Colonic mucosa (tissue), 4 donors: ENCODE data around the gene SURF4. TPM values are rescaled to one million over a fixed set of nuclear protein-coding genes. Genes with fewer than 3 reads are reported as not detected.

ENCODE experiments used
- DNase-seq: peaks from one replicate; pipeline ENCODE4 v3.0.0-alpha.2; 2020
- H3K27ac ChIP-seq: fragments of 200-600 bp; one replicate; pipeline ENCODE4 v1.8.0; 2021
- H3K27me3 ChIP-seq: fragments of 200-600 bp; one replicate; pipeline ENCODE4 v1.8.0; 2021
- H3K36me3 ChIP-seq: fragments of 200-600 bp; one replicate; pipeline ENCODE4 v1.8.0; 2021
- H3K4me1 ChIP-seq: fragments of 200-600 bp; one replicate; pipeline ENCODE4 v1.8.0; 2021; ENCODE audit warnings: mild to moderate bottlenecking
- H3K4me3 ChIP-seq: fragments of 200-600 bp; one replicate; pipeline ENCODE4 v1.8.0; 2021
- H3K9ac ChIP-seq, 2 donors: one replicate each; pipeline ENCODE4 v1.7.0; 2013; ENCODE audit warnings: control low read depth in 2 of 2, low read depth in 2 of 2, low read length in 2 of 2
- H3K9me3 ChIP-seq: fragments of 200-600 bp; one replicate; pipeline ENCODE4 v1.8.0; 2021
- CTCF ChIP-seq: fragments of 200-600 bp; IDR thresholded peaks from one replicate; pipeline ENCODE4 v1.8.0; 2022; ENCODE audit warnings: antibody characterized with exemption, mild to moderate bottlenecking
- intact Hi-C: fragments of 100-400 bp; cut with DNase I; formaldehyde crosslinking; loops from one replicate; pipeline ENCODE4 v1.14.1; 2022
- total RNA-seq, 2 donors: library from RNA; stranded (reverse); fragmentation: NEBNext Ultra II Directional in 1 of 2; extraction: Animal tissue kit (Norgen Biotek cat#: 25700) in 1 of 2; gene quantifications; one replicate each; pipeline ENCODE4 v1.2.1, GENCODE V29; 2021
- donor health status: healthy.
- donor health status: DM: no; HTN: no; CAD: no.
- donor health status: DM: no; HTN: no; CAD: no.

The SURF4 gene
- total RNA-seq, 2 donors from 2014 or later: 176 to 267 TPM

DNA sequence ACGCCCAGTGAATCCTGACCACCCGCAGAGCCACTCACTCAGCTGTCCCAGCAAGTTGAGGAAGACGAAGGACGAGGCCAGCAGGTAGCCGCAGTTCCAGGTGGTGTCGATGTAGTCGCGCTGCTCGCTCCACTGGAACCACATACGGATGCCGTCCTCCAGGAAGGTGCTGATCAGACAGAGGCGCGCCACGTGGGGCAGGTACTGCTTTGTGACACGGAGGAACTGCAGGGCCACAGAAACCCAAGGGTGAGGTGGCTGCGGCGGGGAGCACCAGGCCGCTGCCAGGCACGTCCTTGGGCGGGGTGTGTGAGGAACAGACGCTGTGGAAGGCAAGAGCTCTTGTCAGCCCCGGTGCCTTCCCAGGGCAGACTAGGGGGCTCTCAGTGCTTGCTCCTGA lies 8.6 kb downstream of the SURF4 start:
- Histone ChIP-seq H3K27me3 (no peaks in the 10 kb centered on the region), H3K4me1 (peaks cover 29% of the 10 kb centered on the region), H3K27ac (no peak overlapping the region), H3K36me3 (peaks cover 20% of the 10 kb centered on the region), H3K9ac (peak overlapping the region in 1 of 2 donors; percentile 41), H3K4me3 (no peak overlapping the region), H3K9me3 (no peaks in the 10 kb centered on the region)
- TF ChIP-seq CTCF: no peak
- intact Hi-C loops: no loop called here
- no peak for DNase-seq

DNA sequence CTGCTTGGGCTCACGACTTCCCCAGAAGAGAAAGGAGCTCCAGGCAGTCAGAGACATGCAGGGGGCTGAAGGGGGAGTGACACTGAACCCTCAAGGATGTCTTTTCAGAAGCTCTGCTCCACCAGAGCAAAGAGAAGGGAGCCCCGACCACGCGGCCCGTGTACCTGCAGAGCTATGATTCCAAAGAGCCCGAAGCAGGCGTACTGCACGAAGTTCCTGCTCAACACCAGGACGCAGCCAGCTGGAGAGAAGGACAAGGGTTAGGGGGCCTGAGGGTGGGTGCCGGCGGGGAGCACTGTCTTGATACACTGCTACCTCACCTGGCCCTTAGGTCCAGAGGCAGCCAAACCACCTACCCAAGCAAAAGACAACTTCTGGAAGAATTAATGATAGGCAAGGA lies 9.4 kb downstream of the SURF4 start:
- no peak overlapping the region for H3K4me3 ChIP-seq
- H3K9me3 ChIP-seq: no peaks in the 10 kb centered on the region
- intact Hi-C loops: no loop called here
- no peak overlapping the region for H3K9ac ChIP-seq
- no peak for TF ChIP-seq CTCF
- no peak for DNase-seq
- H3K36me3 ChIP-seq: peaks cover 23% of the 10 kb centered on the region
- H3K4me1 ChIP-seq: peaks cover 26% of the 10 kb centered on the region
- H3K27me3 ChIP-seq: no peaks in the 10 kb centered on the region
- no peak overlapping the region for H3K27ac ChIP-seq

- DNase-seq: no peak
- TF ChIP-seq CTCF: no peak
- Histone ChIP-seq H3K27ac (no peak overlapping the region), H3K4me3 (no peak overlapping the region), H3K9me3 (no peaks in the 10 kb centered on the region), H3K27me3 (no peaks in the 10 kb centered on the region), H3K4me1 (peaks cover 3% of the 10 kb centered on the region), H3K9ac (no peak overlapping the region), H3K36me3 (peaks cover 23% of the 10 kb centered on the region)
- intact Hi-C loops: no loop called here
Observed at GRCh38 chr9:133362359-133363044, 13.4 kb downstream of the SURF4 start.

DNA sequence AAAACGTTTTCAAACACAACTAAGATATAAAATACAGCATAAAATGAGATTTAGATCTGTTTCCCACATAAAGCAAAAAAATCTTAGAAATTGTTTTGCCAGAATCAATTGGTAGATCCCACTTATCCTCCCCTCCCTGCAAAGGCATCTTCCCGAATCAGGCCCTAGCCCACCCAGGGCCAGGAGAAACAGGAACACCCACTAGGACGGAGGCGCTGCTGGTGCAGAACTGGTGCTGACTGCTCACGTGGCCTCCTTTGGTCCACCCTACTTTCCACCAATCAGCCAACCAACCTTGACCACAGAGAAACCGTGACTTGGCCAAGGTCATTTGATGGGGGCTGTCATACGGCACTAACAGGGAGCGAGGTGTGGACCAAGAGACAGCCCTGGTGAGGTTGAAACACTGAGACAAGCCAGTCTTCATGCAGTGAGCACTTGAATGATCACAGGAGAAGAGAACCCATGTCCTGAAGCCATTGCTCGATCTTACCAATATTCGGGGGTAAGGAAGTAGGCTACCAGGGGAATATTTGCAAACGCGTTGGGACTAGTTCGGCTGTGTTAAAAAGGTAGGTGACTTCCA lies 14.3 kb downstream of the SURF4 start:
- Histone ChIP-seq H3K4me3 (no peak overlapping the region), H3K27me3 (no peaks in the 10 kb centered on the region), H3K9me3 (no peaks in the 10 kb centered on the region), H3K9ac (no peak overlapping the region), H3K36me3 (peaks cover 23% of the 10 kb centered on the region), H3K27ac (no peak overlapping the region), H3K4me1 (peaks cover 9% of the 10 kb centered on the region)
- no peak for DNase-seq
- intact Hi-C loops: no loop called here
- no peak for TF ChIP-seq CTCF

DNA sequence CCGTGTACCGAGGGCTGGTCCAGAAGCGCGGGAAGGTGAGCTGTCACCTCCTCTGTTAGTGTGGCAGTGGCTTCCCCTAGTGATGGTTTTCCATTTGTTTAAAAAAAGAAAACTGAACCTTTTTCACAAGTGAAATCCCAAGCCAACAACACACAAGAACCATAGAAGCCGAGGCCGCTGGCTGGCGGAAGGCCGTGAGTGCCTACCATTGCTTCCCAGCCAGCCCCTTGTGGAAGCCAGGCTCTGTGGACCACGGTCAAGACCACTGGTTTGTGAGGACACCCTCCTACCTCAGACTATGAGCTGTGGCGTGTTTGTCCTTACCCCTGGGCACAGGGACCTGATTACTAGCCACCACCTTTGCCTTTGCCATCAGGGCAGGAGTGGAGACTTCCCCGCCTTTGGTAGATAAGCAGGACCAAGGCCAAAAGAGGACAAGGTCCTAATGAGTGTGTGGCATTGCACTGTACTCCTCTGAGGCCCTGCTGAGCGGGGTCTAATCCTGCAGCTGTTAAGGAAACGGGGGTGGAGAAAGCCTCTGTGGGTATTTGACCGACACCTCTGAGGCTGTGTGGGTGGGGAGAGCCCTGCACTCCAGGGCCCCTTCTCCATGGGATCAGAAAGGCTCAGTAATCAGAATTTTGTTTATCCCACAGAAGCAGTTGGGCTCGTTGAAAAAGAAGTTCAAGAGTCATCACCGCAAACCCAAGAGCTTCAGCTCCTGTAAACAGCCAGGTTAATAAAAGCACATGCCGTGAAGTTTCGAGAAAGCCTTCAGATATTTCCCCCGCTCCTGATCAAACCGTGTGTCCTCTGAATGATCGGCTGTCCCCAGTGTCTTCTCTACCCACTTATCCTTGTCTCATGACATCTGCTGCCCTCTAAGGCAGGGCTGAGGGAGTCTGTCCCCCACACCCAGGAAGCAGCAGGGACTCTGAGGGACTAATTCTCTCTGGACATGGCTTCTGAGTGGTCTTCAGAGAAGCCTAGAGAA lies 15.2 kb downstream of the SURF4 start:
- DNase-seq: no peak

More for the DNA sequence above, 15.2 kb downstream of the SURF4 start:
- Histone ChIP-seq H3K4me3 (no peak overlapping the region), H3K9me3 (no peaks in the 10 kb centered on the region), H3K9ac (no peak overlapping the region), H3K36me3 (peaks cover 22% of the 10 kb centered on the region), H3K27ac (no peak overlapping the region), H3K4me1 (peaks cover 9% of the 10 kb centered on the region), H3K27me3 (no peaks in the 10 kb centered on the region)
- intact Hi-C loops: no loop called here
- TF ChIP-seq CTCF: no peak
